ENCODE results near the gene PLPPR1.
A peak's percentile ranks its signal among the peaks of the same experiment; 100 is the strongest.
"Not testable (repeated sequence)": the region's sequence is repeated elsewhere in the genome, so short reads cannot be mapped to it uniquely, and the experiment has no call there.

Gene PLPPR1

DNA sequence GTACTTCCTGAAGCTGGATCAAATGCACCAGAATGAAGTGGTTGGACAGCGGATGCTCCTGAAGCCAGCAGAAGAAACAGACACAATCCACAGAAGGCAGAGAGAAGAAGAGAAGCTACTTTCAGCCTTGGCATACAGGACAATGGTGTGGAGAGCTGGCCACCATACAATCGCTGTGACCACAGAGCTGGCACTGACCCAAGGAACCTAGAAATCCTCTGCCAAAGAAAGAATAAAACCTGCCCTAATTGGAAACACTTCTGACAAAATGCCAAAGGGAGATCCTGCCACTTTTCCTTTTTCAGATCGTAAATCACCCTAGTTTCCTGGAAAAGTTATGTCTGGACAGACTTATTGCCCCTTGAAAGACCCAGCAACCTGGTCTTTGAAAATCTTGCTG lies 278.5 kb downstream of the PLPPR1 start:
- DNase-seq (ENCODE audit: low spot score), result no peak

DNA sequence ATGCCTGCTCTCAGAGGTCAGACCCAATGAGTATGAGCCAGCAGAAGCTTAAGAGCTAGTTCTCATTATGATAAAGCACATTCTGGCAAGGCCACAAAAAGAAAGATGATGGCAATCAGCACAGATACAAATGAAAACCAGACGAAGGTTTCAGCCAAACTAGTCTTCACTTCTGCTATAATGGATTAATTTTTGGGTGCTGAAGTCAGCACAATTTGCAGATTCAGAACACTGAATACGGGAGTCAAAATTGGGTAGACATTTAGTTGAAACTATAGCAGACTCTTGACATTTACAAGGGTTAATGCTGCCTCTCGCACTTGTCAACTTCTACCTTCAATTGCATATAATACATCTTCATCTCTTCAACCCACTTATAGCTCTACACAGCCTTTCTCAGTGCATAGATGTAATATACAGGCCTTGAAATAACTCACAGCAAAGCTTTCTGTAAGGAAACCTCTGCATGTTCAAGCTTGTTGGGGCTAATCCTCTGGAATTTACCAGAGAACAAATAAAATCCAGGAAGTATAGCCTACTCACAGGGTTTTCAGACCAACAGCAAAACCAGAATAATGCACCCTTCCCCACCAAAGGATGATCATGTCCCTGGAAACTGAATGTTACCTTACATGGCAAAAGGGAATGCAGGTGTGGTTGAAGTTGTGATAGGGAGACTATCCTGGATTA lies 279.1 kb downstream of the PLPPR1 start:
- no peak for DNase-seq (ENCODE audit: low spot score)

DNA sequence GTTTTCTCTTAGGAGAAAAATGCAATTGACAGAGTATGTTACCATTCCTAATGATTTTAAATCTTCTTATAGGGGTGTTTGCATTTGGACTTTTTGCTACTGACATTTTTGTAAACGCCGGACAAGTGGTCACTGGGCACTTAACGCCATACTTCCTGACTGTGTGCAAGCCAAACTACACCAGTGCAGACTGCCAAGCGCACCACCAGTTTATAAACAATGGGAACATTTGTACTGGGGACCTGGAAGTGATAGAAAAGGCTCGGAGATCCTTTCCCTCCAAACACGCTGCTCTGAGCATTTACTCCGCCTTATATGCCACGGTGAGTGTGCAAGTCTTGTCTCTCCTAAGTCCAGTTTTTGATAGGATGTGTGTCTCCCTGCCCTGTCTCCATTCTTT lies 280.6 kb downstream of the PLPPR1 start:
- no peak for DNase-seq (ENCODE audit: low spot score)

DNA sequence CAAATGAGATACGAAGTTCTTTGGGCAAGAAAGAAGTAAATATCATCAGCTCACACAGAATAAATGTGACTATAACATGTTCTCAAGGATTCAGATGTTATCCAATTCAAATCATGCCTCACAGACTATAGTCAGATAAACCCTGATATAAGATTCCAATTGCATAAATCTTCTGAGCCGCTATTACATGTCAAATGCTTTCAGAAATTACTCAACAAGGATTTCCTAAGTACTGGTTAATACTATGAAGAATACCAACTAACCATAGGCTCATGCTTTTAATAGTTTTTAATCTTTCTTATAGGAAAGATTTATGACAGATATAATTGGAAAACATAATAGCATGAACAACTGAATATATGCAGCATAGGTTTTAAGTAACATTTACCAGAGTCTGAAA lies 282.7 kb downstream of the PLPPR1 start:
- no peak for DNase-seq (ENCODE audit: low spot score)

DNA sequence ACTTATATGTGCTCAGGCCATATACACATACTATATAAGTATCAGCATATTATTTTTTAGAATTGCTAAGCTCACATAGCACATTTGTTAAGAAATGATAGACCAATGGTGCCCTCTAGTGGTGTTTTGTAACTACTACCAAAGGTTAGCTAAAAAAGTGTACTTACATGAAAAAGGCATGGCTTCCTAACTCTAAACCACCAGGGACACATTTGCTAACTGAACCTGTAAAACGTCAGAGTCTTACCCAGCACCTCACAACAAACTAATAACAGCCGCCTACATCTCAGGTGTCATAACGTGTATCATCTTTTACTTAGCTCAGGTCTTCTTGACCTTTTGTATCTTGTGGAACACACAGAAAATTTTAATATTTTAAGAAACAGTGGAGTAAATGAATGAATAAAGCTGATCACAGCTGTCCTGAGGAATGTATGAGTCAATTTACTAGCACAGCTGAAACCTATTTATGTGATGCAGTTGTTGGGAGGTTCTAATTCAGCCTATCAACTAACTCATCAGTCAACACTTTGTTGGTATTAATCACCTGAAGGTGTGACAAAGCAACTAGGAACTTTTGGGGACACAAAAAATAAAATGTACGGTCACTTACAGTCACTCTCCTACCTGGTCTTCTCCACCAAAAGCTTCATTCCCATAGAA lies 283.4 kb downstream of the PLPPR1 start:
- peak; percentile 29 for DNase-seq (ENCODE audit: low spot score)

DNA sequence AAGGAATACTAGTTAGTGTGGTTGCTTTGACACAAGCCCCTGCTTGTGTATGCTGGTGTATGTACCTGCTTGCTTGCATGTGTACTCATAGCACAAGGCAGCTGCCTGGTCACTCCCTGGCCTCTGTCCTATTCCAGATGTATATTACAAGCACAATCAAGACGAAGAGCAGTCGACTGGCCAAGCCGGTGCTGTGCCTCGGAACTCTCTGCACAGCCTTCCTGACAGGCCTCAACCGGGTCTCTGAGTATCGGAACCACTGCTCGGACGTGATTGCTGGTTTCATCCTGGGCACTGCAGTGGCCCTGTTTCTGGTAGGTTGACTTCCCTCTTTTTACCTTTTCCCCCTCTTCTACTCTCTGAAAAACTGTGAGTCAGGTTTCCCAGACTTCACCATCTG lies 284.1 kb downstream of the PLPPR1 start:
- no peak for DNase-seq (ENCODE audit: low spot score)

DNA sequence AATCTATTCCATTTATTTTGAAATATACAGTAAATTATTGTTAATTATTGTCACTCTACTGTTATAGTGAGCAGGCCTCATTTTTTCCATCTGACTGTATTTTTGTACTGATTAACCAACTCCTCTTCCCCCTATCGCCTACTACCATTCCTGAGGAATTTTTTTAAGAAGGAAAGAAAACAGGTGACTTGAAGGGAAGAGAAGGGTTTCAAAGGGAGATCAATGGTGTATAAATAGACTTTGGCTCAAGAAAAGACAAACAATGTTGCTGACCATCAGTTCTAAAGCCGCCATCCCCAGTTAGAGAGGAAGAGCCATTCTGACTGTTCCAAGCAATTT lies 286.6 kb downstream of the PLPPR1 start:
- no peak for DNase-seq (ENCODE audit: low spot score)

DNA sequence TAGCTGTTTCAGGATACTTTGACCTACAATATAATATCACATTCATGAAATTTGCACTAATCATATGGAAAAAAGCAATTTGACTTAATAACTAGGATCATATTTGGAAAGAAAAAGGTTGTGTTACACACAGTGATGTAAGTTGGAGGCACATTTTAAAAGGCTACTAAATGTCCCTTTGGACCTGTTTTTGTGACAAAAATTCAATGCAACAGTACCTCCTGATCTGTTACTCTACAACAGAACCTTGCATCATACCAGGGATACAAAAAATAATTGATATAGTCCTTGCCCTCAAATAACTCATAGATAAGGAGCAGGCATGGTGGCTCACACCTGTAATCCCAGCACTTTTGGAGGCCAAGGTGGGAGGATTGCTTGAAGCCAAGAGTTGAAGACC lies 289.2 kb downstream of the PLPPR1 start:
- DNase-seq (ENCODE audit: low spot score), result no peak

DNA sequence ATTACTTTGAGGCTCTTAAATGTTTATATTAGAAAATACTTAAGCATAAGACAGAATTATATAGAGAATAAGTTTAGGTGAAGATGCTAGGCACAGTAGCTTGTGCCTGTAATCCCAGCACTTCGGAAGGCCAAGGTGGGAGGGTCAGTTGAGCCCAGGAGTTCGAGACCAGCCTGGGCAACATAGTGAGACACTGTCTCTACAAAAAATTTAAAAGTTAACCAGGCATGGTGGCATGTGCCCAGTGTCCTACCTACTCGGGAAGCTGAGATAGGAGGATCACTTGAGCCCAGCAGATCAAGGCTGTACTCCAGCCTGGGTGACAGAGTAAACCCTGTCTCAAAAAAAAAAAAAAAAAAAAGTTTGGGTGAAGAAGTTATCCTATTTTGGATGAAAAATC lies 294.6 kb downstream of the PLPPR1 start:
- no peak for DNase-seq (ENCODE audit: low spot score)

DNA sequence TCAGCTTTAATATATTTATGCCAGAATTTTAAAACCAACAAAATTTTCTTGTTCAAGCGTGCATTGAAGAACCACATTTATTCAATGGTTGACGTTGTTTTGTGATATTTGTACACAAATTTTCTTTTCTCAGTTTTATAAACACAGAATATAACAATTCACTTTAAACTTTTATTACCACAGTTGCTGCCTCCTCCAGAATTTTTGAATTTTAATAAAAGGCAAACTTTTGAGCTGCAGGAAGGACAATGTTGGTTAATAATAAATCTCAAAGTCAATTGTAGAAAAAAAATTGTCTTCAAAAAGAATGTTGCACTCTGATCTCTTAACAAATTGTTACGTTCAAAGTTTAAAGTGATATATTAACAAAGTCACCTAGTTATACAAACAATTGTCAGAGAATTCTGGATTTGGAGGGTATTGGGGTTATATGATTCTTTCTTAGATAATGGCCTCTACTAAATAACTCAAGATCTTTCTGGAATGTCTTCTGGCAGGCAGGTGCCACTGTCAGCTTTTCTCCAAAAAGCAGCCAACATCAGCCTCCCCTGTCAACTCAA lies 295.8 kb downstream of the PLPPR1 start:
- no peak for DNase-seq (ENCODE audit: low spot score)

DNA sequence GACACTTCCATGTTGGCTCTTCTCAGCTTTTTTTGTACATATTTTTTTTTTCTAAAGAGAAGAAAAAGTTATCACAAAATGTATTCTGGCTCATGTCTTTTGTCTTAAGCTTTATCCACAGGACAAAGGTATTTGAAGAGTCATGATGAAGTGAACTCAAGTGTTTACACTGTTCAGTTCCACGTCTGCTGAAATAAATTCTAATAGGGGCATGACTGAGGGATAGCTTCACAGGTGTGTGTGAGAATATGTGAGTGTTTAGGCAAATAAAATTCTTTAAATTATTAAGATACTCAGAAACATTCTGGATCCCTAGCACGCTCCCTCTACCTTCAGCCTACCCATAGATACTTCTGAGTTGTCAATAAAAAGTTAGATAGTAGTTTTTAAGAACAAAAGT lies 296.5 kb downstream of the PLPPR1 start:
- no peak for DNase-seq (ENCODE audit: low spot score)

DNA sequence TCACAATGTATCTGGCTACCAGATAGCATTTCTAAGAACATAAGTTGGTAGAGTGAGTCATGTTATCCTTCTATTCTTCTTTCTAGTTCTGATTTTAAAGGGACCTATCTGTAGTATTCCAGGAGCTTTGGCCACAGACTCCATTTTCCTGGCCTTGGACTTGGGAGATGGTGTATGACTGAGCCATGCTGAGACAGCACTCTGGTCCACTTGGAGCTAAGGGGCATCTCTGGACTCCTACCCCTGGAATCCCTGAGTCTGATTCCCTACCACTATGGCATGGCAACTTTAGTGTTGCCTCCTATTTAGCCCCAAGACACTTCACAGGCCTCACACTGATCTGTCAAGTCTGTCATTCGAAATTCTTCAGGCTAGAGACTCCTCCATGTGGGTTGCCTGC lies 297.5 kb downstream of the PLPPR1 start:
- no peak for DNase-seq (ENCODE audit: low spot score)

DNA sequence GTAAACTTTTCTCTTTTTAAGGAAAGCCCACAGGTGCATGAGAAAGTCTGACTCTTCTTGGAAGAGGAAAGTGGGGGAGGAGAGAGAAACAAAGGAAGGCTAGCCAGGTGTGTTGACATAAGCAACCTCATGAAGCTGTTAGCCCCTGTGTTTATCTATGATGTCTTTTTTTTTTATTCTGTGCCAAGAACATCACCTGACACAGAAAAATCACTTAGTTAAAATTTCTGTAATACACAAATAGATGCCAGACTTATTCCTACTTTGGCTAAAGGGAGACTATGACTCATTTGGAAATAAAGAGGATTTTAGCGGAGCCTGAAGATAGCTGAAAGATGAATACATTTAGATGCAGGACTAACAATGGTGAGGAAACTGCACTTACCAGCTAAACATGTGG lies 298.0 kb downstream of the PLPPR1 start:
- DNase-seq (ENCODE audit: low spot score), result no peak

DNA sequence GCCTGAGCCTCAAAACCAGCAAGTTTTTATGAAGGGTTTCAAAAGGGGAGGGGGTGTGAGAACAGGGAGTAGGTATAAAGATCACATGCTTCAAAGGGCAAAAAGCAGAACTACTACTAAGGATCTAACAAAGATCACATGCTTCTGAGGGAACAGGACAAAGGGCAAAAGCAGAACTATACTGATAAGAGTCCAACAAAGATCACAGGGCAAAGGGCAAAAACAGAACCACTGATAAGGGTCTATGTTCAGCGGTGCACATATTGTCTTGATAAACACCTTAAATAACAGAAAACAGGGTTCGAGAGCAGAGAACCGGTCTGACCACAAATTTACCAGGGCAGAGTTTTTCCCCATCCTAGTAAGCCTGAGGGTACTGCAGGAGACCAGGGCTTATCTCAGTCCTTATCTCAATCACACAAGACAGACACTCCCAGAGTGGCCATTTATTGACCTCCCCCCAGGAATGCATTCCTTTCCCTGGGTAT lies 298.9 kb downstream of the PLPPR1 start:
- DNase-seq (ENCODE audit: low spot score), result not testable (repeated sequence)

DNA sequence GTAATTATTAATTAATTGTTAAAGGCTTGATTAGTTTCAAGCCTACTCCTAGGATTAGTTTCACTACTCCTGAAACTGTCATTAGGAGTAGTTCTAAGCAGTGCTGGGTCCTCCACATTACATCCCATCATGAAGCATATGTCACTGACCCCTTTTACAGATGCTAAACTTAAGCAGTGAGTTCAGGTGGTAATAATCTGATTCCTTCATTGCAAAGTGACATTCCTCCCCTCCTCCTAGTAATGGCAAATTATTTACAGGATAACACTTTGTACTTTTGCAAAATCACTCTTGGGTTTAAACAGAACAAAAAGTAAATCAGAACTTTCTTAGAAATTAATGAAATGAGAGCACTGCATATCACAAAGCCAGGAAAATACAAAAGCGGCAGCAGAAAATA lies 303.8 kb downstream of the PLPPR1 start:
- DNase-seq (ENCODE audit: low spot score), result no peak

DNA sequence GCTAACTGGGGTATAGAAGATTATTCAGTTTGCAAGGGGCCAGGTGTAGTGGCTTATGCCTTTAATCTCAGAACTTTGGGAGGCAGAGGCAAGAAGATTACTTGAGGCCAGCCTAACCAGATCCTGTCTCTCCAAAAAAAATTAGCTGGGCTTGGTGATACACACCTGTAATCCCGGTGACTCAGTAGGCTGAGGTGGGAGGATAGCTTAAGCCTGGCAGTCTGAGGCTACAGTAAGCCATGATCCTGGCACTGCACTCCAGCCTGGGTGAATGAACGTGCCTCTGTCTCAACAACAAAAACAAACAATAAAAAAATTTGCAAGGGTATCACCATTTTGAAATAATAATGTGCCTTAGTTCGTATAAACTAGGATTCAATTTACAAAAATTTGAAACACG lies 305.0 kb downstream of the PLPPR1 start:
- no peak for DNase-seq (ENCODE audit: low spot score)

DNA sequence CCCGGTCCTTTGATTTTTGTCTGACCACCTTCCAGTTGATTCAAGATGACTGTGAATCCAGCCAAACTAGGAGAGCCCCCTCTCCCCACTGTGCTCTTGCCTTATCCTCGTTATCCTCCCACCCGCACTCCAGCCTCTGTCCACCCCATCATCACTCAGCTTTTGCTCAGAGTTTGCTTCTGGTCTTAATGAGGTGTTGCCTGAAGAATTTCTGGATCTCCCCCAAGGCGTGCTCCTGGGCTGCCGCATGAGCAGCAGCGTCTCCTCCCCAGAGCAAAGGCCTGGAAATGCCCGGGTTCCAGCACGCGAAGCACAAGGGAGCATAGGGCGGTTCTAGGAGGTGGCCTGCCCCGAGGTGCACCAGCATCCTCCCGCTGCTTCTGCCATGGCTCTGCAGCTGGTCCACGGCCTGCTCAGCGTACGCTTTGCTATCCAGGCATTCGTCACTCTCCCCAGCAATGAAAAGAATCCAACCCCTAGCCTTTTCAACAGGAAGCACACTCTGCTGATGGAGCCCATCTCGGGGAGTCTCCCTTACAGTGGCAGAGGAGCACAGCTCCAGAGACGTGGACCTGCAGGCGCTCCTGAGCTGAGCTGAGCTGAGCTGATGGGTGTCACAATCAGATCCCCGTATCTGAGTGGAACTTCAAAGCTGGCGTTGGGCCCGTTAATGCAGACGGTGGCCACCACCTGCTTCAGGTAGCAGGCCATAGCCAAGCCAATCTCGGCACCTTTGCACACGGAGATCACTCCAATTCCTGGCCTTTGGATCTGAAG lies 305.6 kb downstream of the PLPPR1 start:
- DNase-seq (ENCODE audit: low spot score), result no peak

DNA sequence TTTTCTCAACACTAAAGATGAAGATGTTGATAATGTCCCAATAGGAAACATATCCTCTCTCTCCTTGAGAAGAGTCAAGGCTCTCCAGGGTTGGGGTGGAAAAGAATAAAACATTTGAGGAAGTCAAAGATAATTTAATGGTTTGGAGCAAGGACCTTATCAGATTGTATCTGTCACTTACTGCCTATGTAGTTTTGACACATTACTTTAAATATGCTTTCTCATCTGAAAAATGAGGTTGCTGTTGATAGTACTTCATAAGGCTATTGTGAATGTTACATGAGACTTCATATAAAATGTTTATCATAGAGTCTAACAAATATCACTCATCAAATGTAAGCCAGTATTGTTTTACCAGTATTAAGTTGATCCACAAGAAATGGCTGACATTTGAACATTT lies 307.6 kb downstream of the PLPPR1 start:
- DNase-seq (ENCODE audit: low spot score), result no peak

DNA sequence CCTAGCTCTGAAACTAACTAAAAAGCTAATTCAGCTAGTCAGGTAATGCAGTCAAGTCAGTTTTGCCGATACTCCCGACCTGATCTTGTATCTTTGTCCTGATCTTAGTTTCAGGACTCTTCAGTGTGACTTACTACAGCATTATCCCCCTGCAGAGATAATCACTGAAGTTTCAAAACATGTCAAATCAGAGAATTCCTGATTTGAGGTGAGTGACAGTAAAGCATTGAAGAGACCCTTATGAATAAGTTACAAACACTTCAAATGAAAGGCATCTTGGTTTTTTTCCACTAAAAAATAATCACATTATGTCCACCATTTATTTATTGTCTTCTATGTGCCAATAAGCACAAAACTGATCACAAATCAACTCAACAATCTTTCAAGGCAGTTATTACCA lies 308.7 kb downstream of the PLPPR1 start:
- no peak for DNase-seq (ENCODE audit: low spot score)

DNA sequence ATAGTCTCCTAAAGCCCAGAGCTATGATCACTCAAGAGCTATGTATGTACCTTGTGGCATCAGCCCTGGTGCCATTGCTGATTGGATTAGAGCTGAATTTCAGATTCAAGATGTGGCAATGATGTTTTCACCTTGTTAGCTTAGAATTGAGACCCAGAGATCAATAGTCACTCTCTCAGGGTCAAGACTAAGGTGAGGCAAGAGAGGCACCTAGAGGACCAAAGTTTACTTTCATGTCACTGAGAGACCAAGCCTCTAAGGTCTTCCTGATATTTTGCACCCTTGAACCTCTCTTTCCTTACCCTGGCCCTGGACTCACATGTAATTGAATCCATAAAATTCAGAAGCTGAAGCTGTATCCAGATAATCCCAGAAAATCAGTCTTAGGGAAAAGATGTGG lies 313.4 kb downstream of the PLPPR1 start:
- DNase-seq (ENCODE audit: low spot score), result no peak

DNA sequence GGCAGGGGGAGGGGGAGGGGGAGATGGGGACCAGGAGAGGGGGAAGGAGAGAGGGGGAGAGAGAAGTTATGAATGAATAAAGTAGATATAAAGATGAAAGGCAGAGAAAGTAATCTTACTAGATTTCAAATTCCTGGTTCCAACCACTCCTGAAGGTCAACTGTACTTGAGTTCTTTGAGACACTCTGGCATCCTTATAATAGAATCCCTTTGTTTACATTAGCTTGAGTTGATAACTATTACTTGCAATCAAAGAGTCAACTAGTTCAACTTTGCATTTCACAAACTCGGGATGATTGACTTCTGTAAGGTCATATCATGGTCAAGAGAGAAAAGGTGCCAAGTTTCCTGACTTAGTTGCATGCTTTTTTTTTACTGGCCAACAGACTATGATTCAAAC lies 314.1 kb downstream of the PLPPR1 start:
- no peak for DNase-seq (ENCODE audit: low spot score)

DNA sequence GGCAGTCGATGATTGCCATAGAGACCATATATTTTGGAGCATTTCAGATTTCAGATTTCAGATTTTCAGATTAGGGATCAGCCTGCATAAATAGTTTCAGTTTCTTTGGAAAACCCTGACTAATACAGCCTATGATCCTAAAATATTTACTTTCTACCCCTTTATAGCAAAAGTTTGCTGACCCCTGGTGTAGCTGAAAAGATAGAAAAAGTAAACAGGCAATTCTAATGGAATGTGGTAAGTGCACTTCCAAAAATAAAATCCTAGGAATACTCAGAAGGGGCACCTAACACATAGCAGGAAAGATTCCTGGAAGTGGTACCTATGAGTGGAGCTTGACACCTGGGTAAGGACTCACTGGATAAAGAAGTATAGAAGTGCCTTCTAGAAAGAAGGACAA lies 321.8 kb downstream of the PLPPR1 start:
- no peak for DNase-seq (ENCODE audit: low spot score)

DNA sequence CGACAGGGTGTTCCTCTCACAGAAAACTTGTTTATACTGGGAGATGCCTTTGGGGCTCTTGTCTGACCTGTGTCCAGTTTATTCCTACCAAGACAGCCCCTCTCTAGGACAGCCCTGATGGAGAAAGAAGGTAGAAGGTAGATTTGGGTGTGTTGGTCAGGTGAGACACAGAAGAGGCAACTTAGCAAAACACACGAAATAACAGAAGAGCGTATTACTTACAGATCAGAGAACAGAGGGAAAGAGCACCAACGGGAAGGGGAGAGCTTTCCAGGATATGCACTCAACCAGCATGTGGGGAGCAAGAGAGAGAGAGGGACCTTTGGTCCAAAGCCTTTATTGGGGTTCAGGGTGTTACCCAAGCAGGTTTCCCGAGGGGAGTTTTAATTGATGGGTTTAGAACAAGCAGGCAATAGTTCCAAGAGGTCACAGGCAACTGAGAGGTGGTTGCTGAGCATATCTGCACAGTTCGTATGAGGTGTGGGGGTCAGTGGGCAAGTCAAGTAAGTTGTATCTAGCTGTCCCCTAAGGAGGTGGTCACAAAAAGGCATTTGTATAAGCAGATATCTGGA lies 324.5 kb downstream of the PLPPR1 start:
- DNase-seq (ENCODE audit: low spot score), result no peak

All from hepatic stellate cell (primary cell).